GM12891 (cell line): ENCODE results near the gene ZPR1.

Experiments
- PAX5 ChIP-seq: IDR thresholded peaks from 2 replicates; pipeline ENCODE4 v1.6.1; 2011; ENCODE audit warnings: low read length, moderate library complexity, mild to moderate bottlenecking; ENCODE audit not compliant: insufficient read depth, severe bottlenecking
- POLR2A ChIP-seq: IDR thresholded peaks from 2 replicates; pipeline ENCODE4 v1.6.1; 2011; ENCODE audit warnings: low read depth, low read length, control low read depth
- POLR2AphosphoS5 ChIP-seq: IDR thresholded peaks from 2 replicates; pipeline ENCODE4 v1.6.1; 2011; ENCODE audit warnings: low read depth, low read length, control low read depth
- POU2F2 ChIP-seq: IDR thresholded peaks from 2 replicates; pipeline ENCODE4 v1.6.1; 2011; ENCODE audit warnings: low read depth, mild to moderate bottlenecking, control low read depth, low read length, moderate library complexity
- SPI1 ChIP-seq: IDR thresholded peaks from 2 replicates; pipeline ENCODE4 v1.6.1; 2011; ENCODE audit warnings: low read depth, low read length, control low read depth
- TAF1 ChIP-seq: IDR thresholded peaks from 2 replicates; pipeline ENCODE4 v1.6.1; 2011; ENCODE audit warnings: low read depth, low read length, control low read depth

DNA sequence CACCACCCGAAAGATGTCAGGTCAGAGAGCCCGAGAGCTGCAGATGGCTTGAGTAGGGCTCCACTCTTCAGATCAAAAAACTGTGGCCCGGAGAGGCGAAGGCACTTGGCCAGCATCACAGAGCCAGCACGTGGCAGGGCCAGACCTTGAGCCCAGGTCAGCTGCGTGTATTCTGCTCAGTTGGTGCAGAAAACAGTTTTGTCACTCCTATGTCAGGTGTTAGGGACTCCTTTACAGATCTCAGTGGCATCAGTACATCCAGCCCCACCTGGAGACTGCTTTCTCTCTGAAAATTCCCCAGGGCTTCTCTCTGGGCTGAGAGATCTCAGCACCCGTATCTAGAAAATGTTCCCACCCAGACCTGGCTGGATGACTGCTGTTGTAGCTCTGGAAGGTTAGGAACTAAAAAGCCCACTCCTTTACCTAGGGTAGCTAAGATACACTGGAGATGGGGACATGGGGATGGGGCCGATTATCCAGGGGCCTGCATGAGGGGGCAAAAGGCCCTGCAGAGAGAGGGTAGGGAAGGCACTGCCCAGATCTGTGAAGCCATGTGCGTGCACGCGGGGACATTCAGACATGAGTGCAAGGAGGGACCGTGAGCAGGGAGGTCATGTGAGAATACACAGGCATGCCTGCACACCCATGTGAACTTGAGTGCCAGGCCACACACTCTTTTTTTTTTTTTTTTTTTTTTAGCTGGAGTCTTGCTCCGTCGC, 46.2 kb upstream of the ZPR1 start:
- TF ChIP-seq POLR2A (no peak), POLR2AphosphoS5 (no peak), TAF1 (no peak), SPI1 (no peak), PAX5 (no peak), POU2F2 (no peak)
